BE2C (cell line): ENCODE results near the gene ABR.

Source experiments
- DNase-seq: peaks from one replicate; pipeline ENCODE4 v3.0.0-alpha.2; 2020
- H3K27me3 ChIP-seq: fragments of 250-450 bp; sonication (Bioruptor Pico); 2 replicates; pipeline ENCODE4 v1.5.1; 2020; ENCODE audit warnings: mild to moderate bottlenecking
- H3K36me3 ChIP-seq: fragments of 250-450 bp; sonication (Bioruptor Pico); 2 replicates; pipeline ENCODE4 v1.5.1; 2020; ENCODE audit warnings: mild to moderate bottlenecking
- H3K4me1 ChIP-seq: fragments of 250-450 bp; sonication (Bioruptor Pico); 2 replicates; pipeline ENCODE4 v1.5.1; 2020
- H3K4me3 ChIP-seq: 2 replicates; pipeline ENCODE4 v1.5.1; 2011; ENCODE audit warnings: low read depth, low read length
- H3K9me3 ChIP-seq: fragments of 250-450 bp; sonication (Bioruptor Pico); 2 replicates; pipeline ENCODE4 v1.5.1; 2020
- CTCF ChIP-seq: IDR thresholded peaks from 2 replicates; pipeline ENCODE4 v1.5.1; 2012; ENCODE audit warnings: mild to moderate bottlenecking, low read depth, low read length

Gene ABR

GRCh38 chr17:988561-988960 lies 191.2 kb downstream of the ABR start:
- H3K4me3 ChIP-seq: no peak overlapping the region
- no peaks in the 10 kb centered on the region for H3K4me1 ChIP-seq
- H3K27me3 ChIP-seq: no peaks in the 10 kb centered on the region
- no peaks in the 10 kb centered on the region for H3K9me3 ChIP-seq
- no peak for TF ChIP-seq CTCF
- no peak for DNase-seq
- no peaks in the 10 kb centered on the region for H3K36me3 ChIP-seq

GRCh38 chr17:987931-988330 lies 191.8 kb downstream of the ABR start:
- no peak for DNase-seq
- Histone ChIP-seq H3K4me3 (no peak overlapping the region), H3K4me1 (no peaks in the 10 kb centered on the region), H3K9me3 (no peaks in the 10 kb centered on the region), H3K36me3 (no peaks in the 10 kb centered on the region), H3K27me3 (no peaks in the 10 kb centered on the region)
- TF ChIP-seq CTCF: no peak

- H3K9me3 ChIP-seq: no peaks in the 10 kb centered on the region
- H3K4me3 ChIP-seq: no peak overlapping the region
- no peaks in the 10 kb centered on the region for H3K27me3 ChIP-seq
- H3K36me3 ChIP-seq: no peaks in the 10 kb centered on the region
- no peak for DNase-seq
- no peak for TF ChIP-seq CTCF
- no peaks in the 10 kb centered on the region for H3K4me1 ChIP-seq
These were observed 193.4 kb downstream of the ABR start for GRCh38 chr17:986322-986929.

- H3K4me3 ChIP-seq: no peak overlapping the region
- no peak for TF ChIP-seq CTCF
- no peaks in the 10 kb centered on the region for H3K9me3 ChIP-seq
- no peaks in the 10 kb centered on the region for H3K4me1 ChIP-seq
- no peaks in the 10 kb centered on the region for H3K36me3 ChIP-seq
- no peaks in the 10 kb centered on the region for H3K27me3 ChIP-seq
- DNase-seq: no peak
These were observed 195.9 kb downstream of the ABR start for GRCh38 chr17:983921-984320.

- H3K4me3 ChIP-seq: no peak overlapping the region
- no peaks in the 10 kb centered on the region for H3K36me3 ChIP-seq
- H3K27me3 ChIP-seq: peaks cover 25% of the 10 kb centered on the region
- no peaks in the 10 kb centered on the region for H3K9me3 ChIP-seq
- TF ChIP-seq CTCF: no peak
- no peak for DNase-seq
- H3K4me1 ChIP-seq: no peaks in the 10 kb centered on the region
These were observed 198.5 kb downstream of the ABR start for GRCh38 chr17:981292-981658.

GRCh38 chr17:980406-981291 lies 199.1 kb downstream of the ABR start:
- no peaks in the 10 kb centered on the region for H3K9me3 ChIP-seq
- H3K36me3 ChIP-seq: no peaks in the 10 kb centered on the region
- peak overlapping the region; percentile 38 for H3K4me3 ChIP-seq
- peak; percentile 65 for TF ChIP-seq CTCF
- H3K4me1 ChIP-seq: no peaks in the 10 kb centered on the region
- peak; percentile 67 for DNase-seq
- peaks cover 28% of the 10 kb centered on the region for H3K27me3 ChIP-seq
